Right lobe of liver (tissue), 6 donors: ENCODE results near the gene MFAP2. TPM values are rescaled to one million over a fixed set of nuclear protein-coding genes. Genes with fewer than 3 reads are reported as not detected.
"Not testable (repeated sequence)": the region's sequence is repeated elsewhere in the genome, so short reads cannot be mapped to it uniquely, and the experiment has no call there.

Experiments used
- ATAC-seq, 4 donors: fragments of 200-7000 bp; cut with Tn5 transposase; one replicate each; pipeline ENCODE4 v1.9.1; 2020; ENCODE audit warnings: mild to moderate bottlenecking in 4 of 4, moderate library complexity in 4 of 4
- DNase-seq, 3 donors: peaks; one replicate each; pipeline ENCODE4 v3.0.0-alpha.2; 2020
- H3K27ac ChIP-seq, 3 donors: fragments of 200-600 bp; one replicate each; pipeline ENCODE4 v1.8.0; 2022
- H3K27me3 ChIP-seq, 2 donors: fragments of 200-600 bp; one replicate each; pipeline ENCODE4 v1.8.0; 2022
- H3K36me3 ChIP-seq, 4 donors: fragments of 200-600 bp; sonication (generic) in 1 of 4; one replicate each; pipeline versions ENCODE4 v1.5.1 to v1.8.0; 2017 to 2022; ENCODE audit warnings: control low read depth in 1 of 4
- H3K4me1 ChIP-seq, 4 donors: fragments of 200-600 bp; sonication (generic) in 1 of 4; one replicate each; pipeline versions ENCODE4 v1.5.1 to v1.8.0; 2017 to 2022; ENCODE audit warnings: control low read depth in 1 of 4
- H3K4me3 ChIP-seq, 3 donors: fragments of 200-600 bp; one replicate each; pipeline ENCODE4 v1.8.0; 2022
- H3K9me3 ChIP-seq, 4 donors: fragments of 200-600 bp; sonication (generic) in 1 of 4; one replicate each; pipeline versions ENCODE4 v1.5.1 to v1.8.0; 2017 to 2022; ENCODE audit warnings: control low read depth in 1 of 4
- POLR2A ChIP-seq: fragments of 450-650 bp; IDR thresholded peaks from one replicate; pipeline ENCODE4 v1.6.1; 2017; ENCODE audit warnings: antibody characterized with exemption, mild to moderate bottlenecking
- WGBS: methylation state at CpG from one replicate; pipeline ENCODE4 v1.1.6; 2018; ENCODE audit warnings: low coverage, low lambda C conversion rate; ENCODE audit not compliant: insufficient coverage; ENCODE audit errors: missing lambda C conversion rate; 5-methylcytosine and 5-hydroxymethylcytosine counted together
- intact Hi-C, 2 donors: fragments of 100-400 bp; cut with DNase I; formaldehyde crosslinking; loops; one replicate each; pipeline versions ENCODE4 v1.11.2 to v1.14.1; 2022
- total RNA-seq, 6 experiments: library from RNA; depleted of rRNA in 2 of 6; stranded (reverse); fragments of >200 nt in 2 of 6; fragmentation: NEBNext Ultra II Directional in 3 of 6; extraction: Animal tissue kit (Norgen Biotek cat#: 25700) in 3 of 6; gene quantifications; one replicate each; pipeline versions ENCODE4 v1.1.0 to v1.2.4, GENCODE V29; 2016 to 2023
- TF ChIP-seq, protein P1 (sequence below), 4 donors: fragments of 200-600 bp in 3 of 4; fragments of 450-650 bp in 1 of 4; IDR thresholded peaks; one replicate each; pipeline versions ENCODE4 v1.5.1 to v1.8.0; 2016 to 2022; ENCODE audit warnings: antibody characterized with exemption in 4 of 4, mild to moderate bottlenecking in 2 of 4
- donor health status: DM: no; HTN: yes; CAD: no.
- donor health status: DM: no; HTN: no; CAD: no.
- donor health status: DM: no; HTN: no; CAD: no.
- donor health status: DM: no; HTN: yes; CAD: no.
- donor health status: DM: no; HTN: yes; CAD: no.

The MFAP2 gene
- total RNA-seq, 6 experiments from 2014 or later = 0.35 to 1.3 (median 1.2) TPM; not detected in 3

DNA sequence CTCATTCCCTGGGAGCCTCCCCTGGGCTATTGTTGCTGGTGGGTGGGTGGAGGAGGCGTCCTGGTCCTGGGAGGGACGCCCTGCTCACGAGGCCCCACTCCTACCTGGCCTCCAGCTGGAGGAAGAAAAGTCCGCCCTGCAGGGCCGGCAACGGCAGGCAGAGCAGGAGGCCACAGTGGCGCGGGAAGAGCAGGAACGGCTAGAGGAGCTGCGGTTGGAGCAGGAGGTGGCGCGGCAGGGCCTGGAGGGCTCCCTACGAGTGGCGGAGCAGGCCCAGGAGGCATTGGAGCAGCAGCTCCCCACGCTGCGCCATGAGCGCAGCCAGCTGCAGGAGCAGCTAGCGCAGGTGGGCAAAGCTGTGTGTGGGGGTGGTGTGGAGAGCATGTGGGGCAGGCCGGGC, 33.8 kb downstream of the MFAP2 start:
- H3K27ac ChIP-seq = no peak overlapping the region
- H3K36me3 ChIP-seq = no peaks in the 10 kb centered on the region
- 93% methylated on average over 19 of the region's 19 CpGs for WGBS
- no peak for TF ChIP-seq POLR2A
- TF ChIP-seq, protein P1, sequence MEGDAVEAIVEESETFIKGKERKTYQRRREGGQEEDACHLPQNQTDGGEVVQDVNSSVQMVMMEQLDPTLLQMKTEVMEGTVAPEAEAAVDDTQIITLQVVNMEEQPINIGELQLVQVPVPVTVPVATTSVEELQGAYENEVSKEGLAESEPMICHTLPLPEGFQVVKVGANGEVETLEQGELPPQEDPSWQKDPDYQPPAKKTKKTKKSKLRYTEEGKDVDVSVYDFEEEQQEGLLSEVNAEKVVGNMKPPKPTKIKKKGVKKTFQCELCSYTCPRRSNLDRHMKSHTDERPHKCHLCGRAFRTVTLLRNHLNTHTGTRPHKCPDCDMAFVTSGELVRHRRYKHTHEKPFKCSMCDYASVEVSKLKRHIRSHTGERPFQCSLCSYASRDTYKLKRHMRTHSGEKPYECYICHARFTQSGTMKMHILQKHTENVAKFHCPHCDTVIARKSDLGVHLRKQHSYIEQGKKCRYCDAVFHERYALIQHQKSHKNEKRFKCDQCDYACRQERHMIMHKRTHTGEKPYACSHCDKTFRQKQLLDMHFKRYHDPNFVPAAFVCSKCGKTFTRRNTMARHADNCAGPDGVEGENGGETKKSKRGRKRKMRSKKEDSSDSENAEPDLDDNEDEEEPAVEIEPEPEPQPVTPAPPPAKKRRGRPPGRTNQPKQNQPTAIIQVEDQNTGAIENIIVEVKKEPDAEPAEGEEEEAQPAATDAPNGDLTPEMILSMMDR (IDR thresholded peaks at IDR 0.05) = no peak
- no peaks in the 10 kb centered on the region for H3K27me3 ChIP-seq
- no peak for ATAC-seq
- intact Hi-C loops = no loop called here
- peaks cover 0 to 13% (median 2%) of the 10 kb centered on the region in 4 donors for H3K4me1 ChIP-seq
- H3K9me3 ChIP-seq = no peaks in the 10 kb centered on the region
- H3K4me3 ChIP-seq = no peak overlapping the region
- peak in 1 of 3 donors; percentile 55 for DNase-seq

DNA sequence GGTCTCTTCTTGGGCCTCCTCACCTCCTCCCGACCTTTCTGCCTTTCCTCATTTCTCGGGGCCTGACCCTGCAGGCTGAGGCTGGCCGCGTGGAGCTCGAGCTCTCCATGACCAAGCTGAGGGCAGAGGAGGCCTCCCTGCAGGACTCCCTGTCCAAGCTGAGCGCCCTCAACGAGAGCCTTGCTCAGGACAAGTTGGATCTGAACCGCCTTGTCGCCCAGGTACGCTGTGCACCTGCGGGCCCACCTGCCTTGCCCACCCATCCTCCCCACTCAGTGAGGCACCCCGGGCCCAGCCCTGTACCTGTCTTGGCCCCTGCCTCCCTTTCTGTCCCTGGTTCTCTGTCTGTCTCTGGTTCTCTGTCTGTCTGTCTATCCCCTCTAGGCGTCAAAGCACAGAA, 34.2 kb downstream of the MFAP2 start:
- H3K9me3 ChIP-seq, H3K36me3 ChIP-seq, intact Hi-C loops, H3K27me3 ChIP-seq, H3K4me3 ChIP-seq, H3K27ac ChIP-seq, DNase-seq: not testable (repeated sequence)
- peak in 1 of 4 donors; percentile 1 for ATAC-seq
- H3K4me1 ChIP-seq = peaks cover 0 to 13% (median 2%) of the 10 kb centered on the region in 4 donors
- 89% methylated on average over 8 of the region's 13 CpGs for WGBS

DNA sequence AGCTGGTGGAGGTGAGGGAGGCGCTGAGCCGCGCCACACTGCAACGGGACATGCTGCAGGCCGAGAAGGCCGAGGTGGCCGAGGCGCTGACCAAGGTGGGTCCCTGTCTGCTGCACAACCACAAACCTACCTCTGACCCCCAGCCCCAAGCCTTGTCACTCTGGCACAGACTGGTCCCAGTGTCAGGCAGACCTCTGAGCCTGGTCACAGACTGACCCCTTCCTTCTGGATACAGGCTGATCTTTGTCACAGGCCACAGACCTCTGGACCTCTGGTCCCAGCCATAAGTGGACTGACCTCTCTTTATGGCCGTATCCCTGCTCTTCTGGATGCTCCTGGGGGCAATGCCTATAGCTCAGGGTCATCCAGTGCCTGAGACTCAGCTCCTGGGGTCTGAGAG, 34.9 kb downstream of the MFAP2 start:
- ATAC-seq = peak in 2 of 4 donors; percentile 2 to 11

DNA sequence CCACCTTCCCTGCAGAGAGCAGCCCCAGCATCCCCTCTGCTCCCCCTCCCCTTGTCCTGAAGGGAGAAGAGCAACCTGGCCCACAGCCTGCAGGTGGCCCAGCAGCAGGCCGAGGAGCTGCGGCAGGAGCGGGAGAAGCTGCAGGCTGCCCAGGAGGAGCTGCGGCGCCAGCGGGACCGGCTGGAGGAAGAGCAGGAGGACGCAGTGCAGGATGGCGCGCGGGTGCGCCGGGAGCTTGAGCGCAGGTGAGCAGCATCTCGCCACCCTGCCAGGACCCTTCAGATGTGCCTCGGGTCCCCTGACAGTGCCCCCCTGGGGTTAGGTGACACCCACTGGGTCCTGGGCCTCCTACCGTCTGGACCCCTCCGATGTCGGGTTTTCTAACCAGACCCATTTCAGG, 36.4 kb downstream of the MFAP2 start:
- peaks cover 0 to 5% (median 0%) of the 10 kb centered on the region in 4 donors for H3K4me1 ChIP-seq
- no peak for DNase-seq
- H3K27ac ChIP-seq = no peak overlapping the region

More for the DNA sequence above, 34.9 kb downstream of the MFAP2 start:
- DNase-seq, intact Hi-C loops, H3K9me3 ChIP-seq, H3K36me3 ChIP-seq, H3K27me3 ChIP-seq, H3K27ac ChIP-seq, H3K4me3 ChIP-seq: not testable (repeated sequence)
- WGBS = 50% methylated on average over 1 of the region's 9 CpGs
- peaks cover 0 to 13% (median 2%) of the 10 kb centered on the region in 4 donors for H3K4me1 ChIP-seq

DNA sequence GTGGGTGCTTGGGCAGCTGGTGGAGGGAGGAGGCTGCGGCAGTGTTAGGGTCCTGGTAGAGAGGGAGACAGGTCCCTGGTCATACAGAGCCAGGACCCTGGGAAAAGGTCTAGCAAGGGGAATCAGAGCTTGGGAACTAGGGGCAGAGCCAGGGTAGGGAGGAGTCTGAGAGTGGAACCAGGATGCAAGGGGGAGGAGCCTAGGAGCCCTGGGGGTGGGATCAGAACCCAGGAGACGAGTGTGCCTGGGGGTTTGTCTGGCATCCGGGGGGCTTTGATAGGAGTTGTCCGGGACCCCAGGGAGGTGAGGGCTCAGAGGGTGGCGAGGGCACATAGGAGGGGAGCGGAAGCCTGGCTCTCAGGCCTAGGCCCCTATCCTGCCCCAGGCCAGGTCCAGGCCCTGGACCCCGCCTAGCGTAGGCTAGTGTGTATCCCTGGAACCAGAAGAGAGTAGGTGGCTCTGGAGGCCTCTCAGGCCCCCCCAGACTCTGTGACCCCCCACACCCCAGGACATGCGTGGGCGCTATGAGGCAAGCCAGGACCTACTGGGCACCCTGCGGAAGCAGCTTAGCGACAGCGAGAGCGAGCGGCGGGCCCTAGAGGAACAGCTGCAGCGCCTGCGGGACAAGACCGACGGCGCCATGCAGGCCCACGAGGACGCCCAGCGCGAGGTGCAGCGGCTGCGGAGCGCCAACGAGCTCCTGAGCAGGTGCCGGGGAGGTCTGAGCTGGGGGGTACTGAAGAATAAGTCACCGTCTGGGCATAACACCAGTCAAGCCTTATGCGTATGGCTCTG, 40.8 kb downstream of the MFAP2 start:
- H3K27ac ChIP-seq, H3K36me3 ChIP-seq, H3K4me1 ChIP-seq, intact Hi-C loops, H3K9me3 ChIP-seq, H3K27me3 ChIP-seq, H3K4me3 ChIP-seq, DNase-seq: not testable (repeated sequence)
- ATAC-seq = peak in 2 of 4 donors; percentile 23 to 35
- WGBS = 92% methylated on average over 25 of the region's 32 CpGs

More for the DNA sequence above, 36.4 kb downstream of the MFAP2 start:
- Histone ChIP-seq H3K36me3 (no peaks in the 10 kb centered on the region), H3K4me3 (no peak overlapping the region), H3K27me3 (no peaks in the 10 kb centered on the region), H3K9me3 (no peaks in the 10 kb centered on the region)
- TF ChIP-seq, protein P1 (IDR thresholded peaks at IDR 0.05) = no peak
- TF ChIP-seq POLR2A = no peak
- WGBS = 86% methylated on average over 18 of the region's 19 CpGs
- intact Hi-C loops = no loop called here
- no peak for ATAC-seq
